ENCODE measurements around the gene EN2.

The EN2 gene

DNA sequence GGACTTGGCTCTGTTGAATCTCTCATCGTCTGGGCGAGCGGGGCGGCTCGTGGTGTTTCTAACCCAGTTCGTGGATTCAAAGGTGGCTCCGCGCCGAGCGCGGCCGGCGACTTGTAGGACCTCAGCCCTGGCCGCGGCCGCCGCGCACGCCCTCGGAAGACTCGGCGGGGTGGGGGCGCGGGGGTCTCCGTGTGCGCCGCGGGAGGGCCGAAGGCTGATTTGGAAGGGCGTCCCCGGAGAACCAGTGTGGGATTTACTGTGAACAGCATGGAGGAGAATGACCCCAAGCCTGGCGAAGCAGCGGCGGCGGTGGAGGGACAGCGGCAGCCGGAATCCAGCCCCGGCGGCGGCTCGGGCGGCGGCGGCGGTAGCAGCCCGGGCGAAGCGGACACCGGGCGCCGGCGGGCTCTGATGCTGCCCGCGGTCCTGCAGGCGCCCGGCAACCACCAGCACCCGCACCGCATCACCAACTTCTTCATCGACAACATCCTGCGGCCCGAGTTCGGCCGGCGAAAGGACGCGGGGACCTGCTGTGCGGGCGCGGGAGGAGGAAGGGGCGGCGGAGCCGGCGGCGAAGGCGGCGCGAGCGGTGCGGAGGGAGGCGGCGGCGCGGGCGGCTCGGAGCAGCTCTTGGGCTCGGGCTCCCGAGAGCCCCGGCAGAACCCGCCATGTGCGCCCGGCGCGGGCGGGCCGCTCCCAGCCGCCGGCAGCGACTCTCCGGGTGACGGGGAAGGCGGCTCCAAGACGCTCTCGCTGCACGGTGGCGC, at the start of gene EN2:
Gene EN2 (plus strand): TSS at position 19 of the 767 bp plus-strand sequence. CDS start 249 bp downstream, at position 268.
- peak; percentile 37 to 48 for DNase-seq

- DNase-seq, result no peak
Observed at GRCh38 chr7:155408651-155409586, 49.0 kb upstream of the EN2 start.

DNA sequence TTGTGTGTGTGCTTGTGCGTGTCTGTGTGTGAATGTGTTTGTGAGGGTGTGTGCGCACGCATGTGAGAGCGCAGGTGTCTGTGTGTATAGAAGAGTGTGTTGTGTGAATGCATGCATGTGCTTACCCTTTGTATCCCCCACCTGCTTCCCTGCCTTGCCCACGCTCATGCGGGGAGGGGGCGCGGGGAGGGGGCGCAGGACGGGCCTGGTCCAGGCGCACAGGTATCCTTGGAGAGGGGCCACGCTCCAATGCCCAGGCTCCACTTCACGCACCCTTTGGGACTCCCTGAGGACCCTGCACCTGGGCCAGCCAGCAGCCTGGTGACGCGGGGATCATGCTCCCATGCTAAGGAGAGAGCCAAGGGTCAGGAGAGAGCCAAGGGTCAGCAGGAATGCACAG, 47.9 kb upstream of the EN2 start:
- DNase-seq, result no peak

DNA sequence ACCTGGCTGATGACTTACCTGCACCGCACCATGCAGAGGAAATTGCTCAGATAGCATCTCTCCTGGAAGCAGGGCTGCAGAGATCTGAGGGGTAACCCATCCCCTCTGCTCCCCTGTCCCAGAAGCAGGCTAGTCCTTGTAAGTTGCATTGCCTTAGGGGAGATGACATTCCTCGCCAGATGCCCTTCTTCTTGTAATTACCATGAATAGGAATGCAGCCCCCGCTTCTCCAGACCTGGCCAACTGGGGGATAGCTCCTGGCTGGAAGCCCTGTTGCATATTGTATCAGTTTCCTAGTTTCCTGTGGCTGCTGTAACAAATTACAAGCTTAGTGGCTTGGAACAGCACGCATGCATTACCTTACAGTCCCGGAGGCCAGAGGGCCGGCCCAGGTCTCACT, 47.5 kb upstream of the EN2 start:
- no peak for DNase-seq

GRCh38 chr7:155411718-155412415, 46.1 kb upstream of the EN2 start:
- no peak for DNase-seq

DNA sequence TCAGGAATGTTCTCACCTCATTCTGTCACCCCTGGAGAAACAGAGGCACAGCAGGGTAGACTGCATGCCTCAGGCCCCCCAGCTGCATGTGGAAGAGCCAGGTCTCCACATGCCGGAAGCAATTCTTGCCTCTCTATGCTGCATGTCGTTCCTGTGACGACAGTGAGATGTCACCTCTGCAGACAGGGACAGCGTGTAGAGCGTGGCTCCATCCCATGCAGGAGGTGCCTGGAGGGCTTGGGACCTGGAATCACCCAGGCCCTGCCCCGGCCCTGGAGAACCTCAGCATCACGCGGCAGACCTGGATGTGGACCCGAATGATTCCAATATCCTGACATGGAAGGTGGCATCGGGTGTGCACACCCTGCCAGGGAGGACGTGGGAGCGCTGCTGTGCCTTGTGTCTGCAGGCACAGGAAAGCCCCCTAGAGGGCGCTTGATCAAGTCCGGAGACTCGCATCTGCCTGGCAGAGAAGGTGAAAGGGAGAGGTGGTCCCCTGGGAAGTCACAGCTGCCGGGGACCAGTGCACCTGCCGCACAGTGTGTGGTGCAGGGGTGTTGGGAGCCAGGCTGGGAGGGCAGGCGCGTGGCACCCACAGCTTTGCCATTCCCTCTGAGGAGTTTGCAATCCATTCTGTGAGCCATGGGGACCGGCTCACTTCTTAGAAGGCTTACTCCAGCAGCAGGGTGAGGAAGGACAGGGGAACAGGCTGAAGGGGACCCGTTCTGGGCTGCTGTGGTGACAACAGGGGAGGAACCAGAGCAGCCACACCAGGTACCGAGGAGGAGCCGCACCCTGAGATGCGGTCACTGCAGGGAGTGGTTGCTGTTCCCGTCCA, 45.3 kb upstream of the EN2 start:
- peak; percentile 69 to 71 for DNase-seq

DNA sequence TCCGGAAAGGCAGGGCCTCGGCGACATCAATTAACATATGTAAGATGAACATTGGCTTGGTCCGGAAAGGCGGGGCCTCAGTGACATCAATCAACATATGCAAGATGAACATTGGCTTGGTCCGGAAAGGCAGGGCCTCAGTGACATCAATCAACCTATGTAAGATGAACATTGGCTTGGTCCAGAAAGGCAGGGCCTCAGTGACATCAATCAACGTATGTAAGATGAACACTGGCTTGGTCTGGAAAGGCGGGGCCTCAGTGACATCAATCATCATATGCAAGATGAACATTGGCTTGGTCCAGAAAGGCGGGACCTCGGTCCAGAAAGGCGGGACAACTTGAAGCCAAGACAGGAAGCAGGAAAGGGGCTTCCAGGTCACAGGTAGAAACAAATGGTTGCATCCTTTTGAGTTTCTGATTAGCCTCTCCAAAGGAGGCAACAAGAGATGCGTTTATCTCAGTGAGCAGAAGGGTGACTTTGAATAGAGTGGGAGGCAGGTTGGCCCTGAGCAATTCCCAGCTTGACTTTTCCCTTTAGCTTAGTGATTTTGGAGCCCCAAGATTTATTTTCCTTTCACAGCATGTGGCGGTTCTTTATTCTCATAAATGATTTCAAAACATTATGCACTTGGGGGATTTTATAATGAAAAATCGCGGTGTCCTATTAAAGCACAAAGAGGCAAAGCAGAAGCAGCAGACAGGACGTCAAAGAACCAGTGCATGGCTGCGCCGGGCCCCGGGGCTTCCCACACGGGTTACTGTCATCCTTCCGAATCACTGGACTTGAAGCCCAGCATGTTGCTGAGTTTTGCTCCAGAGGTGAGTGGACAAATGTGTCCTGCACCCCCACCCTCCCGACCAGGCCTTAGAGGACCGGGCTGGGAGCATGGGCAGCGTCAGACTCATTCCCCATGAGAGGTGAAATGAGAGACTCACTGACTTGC, 43.1 kb upstream of the EN2 start:
- no peak for DNase-seq

DNA sequence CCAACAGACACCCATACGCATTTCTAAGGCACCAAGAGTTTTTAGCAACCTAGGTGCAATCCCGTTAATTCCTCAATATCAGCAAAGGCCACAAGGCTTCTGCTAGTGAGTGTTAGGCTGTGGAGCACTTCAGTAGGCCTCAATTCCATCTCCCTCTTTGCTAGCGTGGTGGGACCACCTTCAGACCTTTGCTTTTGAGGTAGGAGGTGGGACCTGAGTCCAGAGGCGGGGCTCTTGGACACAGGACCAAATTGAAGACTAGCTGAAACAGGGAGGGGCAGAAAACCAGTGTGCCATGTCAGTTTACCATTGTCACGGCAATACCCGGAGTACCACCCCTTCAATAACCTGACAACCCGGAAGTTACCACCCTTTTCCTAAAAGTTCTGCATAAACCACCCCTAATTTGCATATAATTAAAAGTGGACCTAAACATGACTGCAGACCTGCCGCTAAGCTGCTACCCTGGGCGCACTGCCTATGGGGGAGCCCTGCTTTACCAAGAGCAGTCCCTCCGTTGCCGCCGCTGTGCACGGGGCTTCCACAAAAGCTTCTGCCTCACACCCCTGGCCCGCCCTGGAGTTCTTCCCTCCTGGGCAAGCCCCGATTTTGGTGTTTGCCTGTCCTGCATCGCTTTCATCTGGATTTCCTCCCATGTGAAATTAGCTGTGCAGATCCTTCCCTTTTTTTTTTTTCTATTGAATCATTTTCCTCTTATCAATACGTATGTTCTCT, 41.1 kb upstream of the EN2 start:
- DNase-seq, result no peak

- no peak for DNase-seq
Observed at GRCh38 chr7:155418304-155418703, 39.6 kb upstream of the EN2 start.

GRCh38 chr7:155418941-155419755, 38.8 kb upstream of the EN2 start:
- DNase-seq, result no peak

- DNase-seq, result no peak
Observed at GRCh38 chr7:155420116-155420515, 37.8 kb upstream of the EN2 start.

- DNase-seq, result no peak
Observed at GRCh38 chr7:155422151-155422550, 35.8 kb upstream of the EN2 start.

- no peak for DNase-seq
Observed at GRCh38 chr7:155422599-155423336, 35.2 kb upstream of the EN2 start.

GRCh38 chr7:155423337-155424285, 34.3 kb upstream of the EN2 start:
- DNase-seq, result no peak

- DNase-seq, result no peak
Observed at GRCh38 chr7:155424301-155425010, 33.5 kb upstream of the EN2 start.

GRCh38 chr7:155425011-155425340, 33.0 kb upstream of the EN2 start:
- no peak for DNase-seq

GRCh38 chr7:155425887-155426286, 32.0 kb upstream of the EN2 start:
- no peak for DNase-seq
